Hematopoietic multipotent progenitor cell (in vitro differentiated cells): ENCODE measurements around the gene NLGN1. TPM values are rescaled to one million over a fixed set of nuclear protein-coding genes. Genes with fewer than 3 reads are reported as not detected.

Experiments
- DNase-seq, 3 donors: peaks; one replicate each; pipeline ENCODE4 v3.0.0-alpha.2; 2011 to 2015; ENCODE audit warnings: low read depth in 2 of 3, low spot score in 2 of 3
- total RNA-seq: library from RNA; depleted of rRNA; stranded (reverse); fragments of >200 nt; gene quantifications from one replicate; pipeline ENCODE4 v1.2.3, GENCODE V29; 2012

The NLGN1 gene
- total RNA-seq, 1 donor = 2.2 TPM

GRCh38 chr3:174120997-174121396 is 723.5 kb downstream of the NLGN1 start:
- no peak for DNase-seq

GRCh38 chr3:174122411-174122810 is 724.9 kb downstream of the NLGN1 start:
- DNase-seq = no peak

- DNase-seq = peak in 2 of 3 donors; percentile 22 to 67
Observed at GRCh38 chr3:174125267-174125824, 727.8 kb downstream of the NLGN1 start.

GRCh38 chr3:174126990-174127758 is 729.6 kb downstream of the NLGN1 start:
- no peak for DNase-seq

GRCh38 chr3:174132006-174132405 is 734.5 kb downstream of the NLGN1 start:
- no peak for DNase-seq

- DNase-seq = no peak
Observed at GRCh38 chr3:174132421-174133042, 735.0 kb downstream of the NLGN1 start.

GRCh38 chr3:174146008-174146407 is 748.5 kb downstream of the NLGN1 start:
- DNase-seq = no peak

GRCh38 chr3:174147798-174148197 is 750.3 kb downstream of the NLGN1 start:
- DNase-seq = no peak

GRCh38 chr3:174153871-174154270 is 756.3 kb downstream of the NLGN1 start:
- no peak for DNase-seq

- no peak for DNase-seq
Observed at GRCh38 chr3:174156200-174156599, 758.7 kb downstream of the NLGN1 start.

- DNase-seq = no peak
Observed at GRCh38 chr3:174158674-174159073, 761.1 kb downstream of the NLGN1 start.

GRCh38 chr3:174159604-174160003 is 762.1 kb downstream of the NLGN1 start:
- no peak for DNase-seq

GRCh38 chr3:174162550-174162949 is 765.0 kb downstream of the NLGN1 start:
- DNase-seq = no peak

GRCh38 chr3:174168026-174168425 is 770.5 kb downstream of the NLGN1 start:
- DNase-seq = no peak

GRCh38 chr3:174168538-174169254 is 771.2 kb downstream of the NLGN1 start:
- no peak for DNase-seq

- no peak for DNase-seq
Observed at GRCh38 chr3:174169736-174170135, 772.2 kb downstream of the NLGN1 start.

GRCh38 chr3:174170248-174170647 is 772.7 kb downstream of the NLGN1 start:
- DNase-seq = no peak

- DNase-seq = no peak
Observed at GRCh38 chr3:174186377-174186989, 788.9 kb downstream of the NLGN1 start.

GRCh38 chr3:174191380-174191779 is 793.8 kb downstream of the NLGN1 start:
- DNase-seq = peak in 1 of 3 donors; percentile 21

- DNase-seq = no peak
Observed at GRCh38 chr3:174191895-174192294, 794.4 kb downstream of the NLGN1 start.

GRCh38 chr3:174192471-174192870 is 794.9 kb downstream of the NLGN1 start:
- no peak for DNase-seq
